GM19043 (cell line): ENCODE results near the gene INPP5A.
"Not testable (repeated sequence)": the region's sequence is repeated elsewhere in the genome, so short reads cannot be mapped to it uniquely, and the experiment has no call there.

Source experiments
- ATAC-seq: cut with Tn5 transposase; IDR thresholded peaks from one replicate; pipeline ENCODE4 v1.9.1; 2021; ENCODE audit warnings: low read depth; ENCODE audit not compliant: unreplicated experiment

INPP5A gene

GRCh38 chr10:132559538-132559937 is 22.0 kb downstream of the INPP5A start:
- ATAC-seq: no peak

GRCh38 chr10:132560241-132560731 is 22.7 kb downstream of the INPP5A start:
- ATAC-seq: no peak

- no peak for ATAC-seq
These were observed 24.8 kb downstream of the INPP5A start for GRCh38 chr10:132562177-132562915.

GRCh38 chr10:132562916-132563456 is 25.4 kb downstream of the INPP5A start:
- no peak for ATAC-seq

- ATAC-seq: peak; percentile 78
These were observed 26.1 kb downstream of the INPP5A start for GRCh38 chr10:132563485-132564248.

- ATAC-seq: no peak
These were observed 26.6 kb downstream of the INPP5A start for GRCh38 chr10:132564249-132564605.

DNA sequence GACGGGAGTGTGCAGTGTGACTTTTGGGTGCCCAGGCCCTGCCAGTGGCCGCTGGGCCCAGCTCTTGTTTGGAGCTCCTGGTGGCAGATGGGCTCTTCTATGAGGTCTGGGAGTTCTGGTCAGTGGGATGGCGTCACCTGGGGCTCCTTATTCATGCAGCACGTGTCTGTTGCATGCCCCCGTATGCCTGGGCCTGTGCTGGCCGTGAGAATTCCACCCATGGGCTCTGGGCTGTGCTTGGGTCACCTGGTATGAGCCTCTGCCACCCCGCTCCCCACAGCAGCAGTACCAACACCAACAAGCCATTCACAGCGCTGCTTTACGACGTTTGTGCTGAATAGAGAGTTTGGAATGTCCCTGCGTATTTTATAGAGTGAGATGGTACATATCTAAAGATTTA is 27.1 kb downstream of the INPP5A start:
- ATAC-seq: no peak

DNA sequence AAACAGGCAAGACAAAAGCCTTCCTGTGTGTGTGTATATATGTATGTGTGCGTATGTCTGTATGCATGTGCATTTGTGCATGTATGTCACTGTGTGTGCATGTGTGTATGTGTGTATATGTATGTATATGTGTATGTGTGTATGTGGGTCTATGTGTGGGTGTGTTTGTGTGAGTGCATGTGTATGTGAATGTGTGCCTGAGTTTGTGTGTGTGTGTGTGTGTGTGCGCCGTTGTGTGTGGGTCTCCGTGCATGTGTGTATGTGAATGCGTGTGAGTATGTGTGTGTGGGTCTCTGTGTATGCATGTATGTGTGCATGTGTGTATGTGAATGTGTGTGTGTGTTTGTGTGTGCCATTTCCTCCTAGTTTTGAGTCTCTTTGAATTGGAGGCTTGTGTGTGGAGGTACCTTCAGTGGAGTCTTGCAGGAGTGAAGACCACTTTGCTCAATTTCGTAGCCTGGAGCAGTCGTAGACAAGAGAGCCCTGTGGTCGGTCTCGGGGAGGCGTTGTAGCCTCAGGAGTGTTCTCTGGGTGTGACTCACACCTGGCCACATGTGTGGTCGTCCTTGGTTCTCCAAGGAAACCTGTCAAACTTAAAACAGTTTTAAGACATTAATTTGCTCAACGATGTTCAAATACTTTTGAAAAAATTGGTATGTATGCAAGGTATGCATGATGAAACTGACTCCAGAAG is 28.1 kb downstream of the INPP5A start:
- ATAC-seq: no peak

- no peak for ATAC-seq
These were observed 29.3 kb downstream of the INPP5A start for GRCh38 chr10:132566892-132567291.

- ATAC-seq: no peak
These were observed 32.7 kb downstream of the INPP5A start for GRCh38 chr10:132570265-132570664.

- ATAC-seq: peak; percentile 30
These were observed 33.4 kb downstream of the INPP5A start for GRCh38 chr10:132570771-132571649.

- peak; percentile 65 for ATAC-seq
These were observed 34.3 kb downstream of the INPP5A start for GRCh38 chr10:132571650-132572544.

- ATAC-seq: no peak
These were observed 35.0 kb downstream of the INPP5A start for GRCh38 chr10:132572545-132572937.

DNA sequence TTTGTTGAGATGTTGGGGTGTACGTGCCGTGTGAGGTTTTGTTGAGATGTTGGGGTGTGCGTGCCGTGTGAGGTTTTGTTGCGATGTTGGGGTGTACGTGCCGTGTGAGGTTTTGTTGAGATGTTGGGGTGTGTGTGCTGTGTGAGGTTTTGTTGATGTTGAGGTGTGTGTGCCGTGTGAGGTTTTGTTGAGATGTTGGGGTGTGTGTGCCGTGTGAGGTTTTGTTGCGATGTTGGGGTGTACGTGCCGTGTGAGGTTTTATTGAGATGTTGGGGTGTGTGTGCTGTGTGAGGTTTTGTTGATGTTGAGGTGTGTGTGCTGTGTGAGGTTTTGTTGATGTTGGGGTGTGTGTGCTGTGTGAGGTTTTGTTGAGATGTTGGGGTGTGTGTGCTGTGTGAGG is 35.4 kb downstream of the INPP5A start:
- not testable (repeated sequence) for ATAC-seq

- no peak for ATAC-seq
These were observed 36.7 kb downstream of the INPP5A start for GRCh38 chr10:132574288-132574687.

DNA sequence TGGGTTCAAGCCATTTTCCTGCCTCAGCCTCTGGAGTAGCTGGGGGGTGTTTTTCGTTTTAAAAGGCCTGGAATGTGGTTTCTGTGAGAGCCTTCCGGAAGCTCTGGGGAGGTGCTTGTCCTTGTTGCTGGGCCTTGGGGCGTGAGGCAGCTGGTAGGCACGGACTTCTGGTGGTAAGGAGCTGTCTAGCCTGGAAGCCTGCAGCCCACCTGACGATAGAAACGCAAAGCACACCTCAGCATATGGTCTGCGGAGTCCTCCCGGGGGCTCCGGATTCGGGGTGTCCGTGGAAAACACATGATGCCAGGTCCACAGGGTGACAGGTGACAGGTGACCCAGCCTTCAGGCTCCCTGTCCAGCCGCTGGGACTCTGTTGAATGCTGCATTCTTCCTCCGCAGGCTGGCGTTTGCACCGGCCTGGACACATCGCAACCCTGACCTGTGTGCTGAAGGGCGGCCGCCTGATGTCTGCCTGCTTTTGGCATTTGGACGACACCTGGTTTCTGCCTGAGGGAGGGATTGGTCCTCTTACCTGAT is 37.3 kb downstream of the INPP5A start:
- no peak for ATAC-seq

GRCh38 chr10:132575320-132576201 is 38.0 kb downstream of the INPP5A start:
- peak; percentile 37 for ATAC-seq
